Fibroblast of lung (primary cell): ENCODE data around the gene RTP3. TPM values are rescaled to one million over a fixed set of nuclear protein-coding genes. Genes with fewer than 3 reads are reported as not detected.
A peak's percentile ranks its signal among the peaks of the same experiment; 100 is the strongest.

Experiments
- DNase-seq, 2 donors: peaks; one replicate each; pipeline versions ENCODE4 v3.0.0 to v3.0.0-alpha.2; 2010; ENCODE audit warnings: low read depth in 2 of 2
- H2AFZ ChIP-seq: 2 replicates; pipeline ENCODE4 v1.5.1; 2012; ENCODE audit warnings: low read length, control low read depth, inconsistent platforms
- H3K27ac ChIP-seq: 2 replicates; pipeline ENCODE4 v1.5.1; 2011; ENCODE audit warnings: low read length, control low read depth; ENCODE audit not compliant: insufficient read depth
- H3K27me3 ChIP-seq: 2 replicates; pipeline ENCODE4 v1.5.1; 2011; ENCODE audit warnings: mild to moderate bottlenecking, low read length; ENCODE audit not compliant: control insufficient read depth, insufficient read depth
- H3K36me3 ChIP-seq: 2 replicates; pipeline ENCODE4 v1.5.1; 2011; ENCODE audit warnings: low read length; ENCODE audit not compliant: control insufficient read depth, insufficient read depth
- H3K4me1 ChIP-seq: 2 replicates; pipeline ENCODE4 v1.5.1; 2011; ENCODE audit warnings: low read length; ENCODE audit not compliant: control insufficient read depth, insufficient read depth; ENCODE audit errors: extremely low read depth
- H3K4me2 ChIP-seq: 2 replicates; pipeline ENCODE4 v1.5.1; 2011; ENCODE audit warnings: low read length, control low read depth; ENCODE audit not compliant: insufficient read depth; ENCODE audit errors: extremely low read depth
- H3K4me3 ChIP-seq, 4 experiments: fragments of 200-600 bp in 1 of 4; sonication (generic) in 1 of 4; replicated peaks in 1 of 4; 2 replicates each; pipeline ENCODE4 v1.5.1; 2011 to 2016; ENCODE audit warnings: low read length in 4 of 4, low read depth in 3 of 4, mild to moderate bottlenecking in 3 of 4, control low read depth in 2 of 4, inconsistent platforms in 1 of 4, mixed read lengths in 1 of 4; ENCODE audit not compliant: insufficient read depth in 1 of 4; ENCODE audit errors: control extremely low read depth in 1 of 4
- H3K79me2 ChIP-seq: 2 replicates; pipeline ENCODE4 v1.5.1; 2012; ENCODE audit warnings: mild to moderate bottlenecking, low read length, inconsistent platforms; ENCODE audit not compliant: control insufficient read depth, insufficient read depth
- H3K9ac ChIP-seq: 2 replicates; pipeline ENCODE4 v1.5.1; 2011; ENCODE audit warnings: mild to moderate bottlenecking, low read length, control low read depth; ENCODE audit not compliant: insufficient read depth
- H3K9me3 ChIP-seq: 2 replicates; pipeline ENCODE4 v1.5.1; 2012; ENCODE audit warnings: low read depth, low read length; ENCODE audit not compliant: control insufficient read depth, insufficient read depth
- H4K20me1 ChIP-seq: 2 replicates; pipeline ENCODE4 v1.5.1; 2011; ENCODE audit warnings: low read length; ENCODE audit not compliant: control insufficient read depth, insufficient read depth; ENCODE audit errors: extremely low read depth
- CTCF ChIP-seq, 2 donors: IDR thresholded peaks in 1 of 2; conservative IDR thresholded peaks in 1 of 2; 1 replicate in 1 of 2; 2 replicates in 1 of 2; pipeline ENCODE4 v1.5.1; 2011 to 2012; ENCODE audit warnings: low read length in 2 of 2, control low read depth in 1 of 2, inconsistent platforms in 1 of 2, low read depth in 1 of 2, mild to moderate bottlenecking in 1 of 2
- EZH2 ChIP-seq: IDR thresholded peaks from 2 replicates; pipeline ENCODE4 v1.5.1; 2012; ENCODE audit warnings: low read length, control low read depth, mild to moderate bottlenecking; ENCODE audit errors: missing control alignments
- polyA plus RNA-seq, 2 donors: library from polyadenylated mRNA; depleted of rRNA in 1 of 2; stranded (reverse) in 1 of 2; unstranded in 1 of 2; fragments of >200 nt; gene quantifications; 2 replicates each; pipeline ENCODE4 v1.2.1, GENCODE V29; 2011 to 2012; ENCODE audit warnings: missing spikeins in 1 of 2
- total RNA-seq: library from RNA; depleted of rRNA; stranded (reverse); fragments of >200 nt; gene quantifications from 2 replicates; pipeline ENCODE4 v1.2.1, GENCODE V29; 2014

RTP3 gene
- total and polyA plus RNA-seq, 2 donors (not counting 1 experiment from before 2014, with no cell fraction given) = not detected

- no peak overlapping the region for H3K27ac ChIP-seq
- H3K36me3 ChIP-seq = no peaks in the 10 kb centered on the region
- H3K27me3 ChIP-seq = no peaks in the 10 kb centered on the region
- no peaks in the 10 kb centered on the region for H3K79me2 ChIP-seq
- no peak overlapping the region for H3K4me3 ChIP-seq
- H4K20me1 ChIP-seq = no peaks in the 10 kb centered on the region
- no peak overlapping the region for H3K4me2 ChIP-seq
- H3K9me3 ChIP-seq = no peaks in the 10 kb centered on the region
- TF ChIP-seq CTCF (conservative IDR thresholded peaks at IDR 0.05 in 1 of 2, IDR thresholded peaks at IDR 0.05 in 1 of 2; ENCODE audit: low read depth in 1 of 2, low read length in 2 of 2) = no peak
- no peak for TF ChIP-seq EZH2
- H3K9ac ChIP-seq = no peak overlapping the region
- H3K4me1 ChIP-seq = no peaks in the 10 kb centered on the region
- peak; percentile 63 to 77 for DNase-seq
- H2AFZ ChIP-seq = no peak overlapping the region
Measured at GRCh38 chr3:46538803-46539442, 41.1 kb downstream of the RTP3 start.

DNA sequence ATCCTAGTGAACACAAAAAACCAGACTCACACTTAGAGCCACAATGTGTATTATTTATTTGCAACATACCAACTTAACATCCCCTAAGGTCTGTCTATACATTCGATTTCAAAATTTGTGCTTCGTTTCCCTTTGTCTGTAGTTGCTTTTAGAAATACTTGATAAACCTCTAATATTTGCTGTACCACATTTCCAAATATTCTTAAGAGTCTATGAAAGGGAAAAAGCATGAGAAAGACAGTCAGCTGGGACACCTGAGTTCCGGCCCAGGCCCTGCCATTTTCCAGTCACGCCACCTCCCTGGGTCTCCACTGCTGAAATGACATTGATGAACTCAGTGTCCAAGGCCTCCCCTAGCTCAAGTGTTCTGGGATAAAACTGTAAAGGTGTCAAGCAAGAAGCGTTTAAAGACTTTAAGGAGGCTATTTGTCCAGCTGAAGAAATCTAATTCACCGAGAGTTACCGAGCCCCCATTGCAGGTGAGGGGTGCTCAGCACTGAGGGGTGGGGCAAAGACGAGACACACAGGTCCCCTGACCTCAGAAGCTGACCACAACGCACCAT is 41.7 kb downstream of the RTP3 start:
- Histone ChIP-seq H3K9ac (no peak overlapping the region), H4K20me1 (no peaks in the 10 kb centered on the region), H3K79me2 (no peaks in the 10 kb centered on the region), H3K9me3 (no peaks in the 10 kb centered on the region), H3K4me1 (no peaks in the 10 kb centered on the region), H3K27me3 (no peaks in the 10 kb centered on the region), H2AFZ (no peak overlapping the region), H3K36me3 (no peaks in the 10 kb centered on the region), H3K4me2 (no peak overlapping the region), H3K27ac (no peak overlapping the region), H3K4me3 (no peak overlapping the region)
- no peak for DNase-seq
- TF ChIP-seq CTCF (conservative IDR thresholded peaks at IDR 0.05 in 1 of 2, IDR thresholded peaks at IDR 0.05 in 1 of 2; ENCODE audit: low read depth in 1 of 2, low read length in 2 of 2) = no peak
- no peak for TF ChIP-seq EZH2

DNA sequence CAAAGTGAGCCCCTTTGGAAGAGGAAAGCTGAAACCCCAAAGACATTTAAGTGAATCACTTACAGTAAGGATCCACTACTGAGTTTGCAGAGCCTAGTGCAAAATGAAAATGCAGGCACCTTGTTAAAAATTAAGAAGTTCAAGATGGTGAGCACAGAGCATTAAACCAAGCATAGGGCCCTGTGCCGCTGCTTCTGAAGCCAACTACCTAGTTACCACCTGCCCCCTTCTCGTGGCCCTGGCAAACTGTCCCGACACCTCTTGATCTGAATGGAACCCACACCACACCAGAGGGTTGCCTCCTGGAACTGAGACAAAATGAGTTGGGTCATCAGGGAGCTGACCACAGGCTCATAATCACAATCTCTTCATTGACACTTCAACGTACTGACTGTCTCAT is 42.8 kb downstream of the RTP3 start:
- Histone ChIP-seq H3K4me3 (no peak overlapping the region), H3K9ac (no peak overlapping the region), H3K36me3 (no peaks in the 10 kb centered on the region), H3K4me2 (no peak overlapping the region), H4K20me1 (no peaks in the 10 kb centered on the region), H3K27ac (no peak overlapping the region), H3K9me3 (no peaks in the 10 kb centered on the region), H2AFZ (no peak overlapping the region), H3K27me3 (no peaks in the 10 kb centered on the region), H3K79me2 (no peaks in the 10 kb centered on the region), H3K4me1 (no peaks in the 10 kb centered on the region)
- no peak for DNase-seq
- TF ChIP-seq EZH2 (no peak), CTCF (conservative IDR thresholded peaks at IDR 0.05 in 1 of 2, IDR thresholded peaks at IDR 0.05 in 1 of 2; ENCODE audit: low read depth in 1 of 2, low read length in 2 of 2) (no peak)
